ENCODE data around the gene SDK2.

Gene SDK2

GRCh38 chr17:73639932-73640331 is 4.3 kb downstream of the SDK2 start:
- Histone ChIP-seq H3K36me3 (ENCODE audit: control insufficient read depth, low read length) (no peaks in the 10 kb centered on the region), H3K4me3 (ENCODE audit: low read length) (no peak overlapping the region), H4K20me1 (ENCODE audit: control insufficient read depth, insufficient read depth, low read depth, low read length) (no peaks in the 10 kb centered on the region), H3K27me3 (ENCODE audit: control insufficient read depth, low read length) (peaks cover 30% of the 10 kb centered on the region), H3K9me3 (ENCODE audit: control insufficient read depth, insufficient read depth, low read length) (no peaks in the 10 kb centered on the region), H3K27ac (ENCODE audit: low read depth, low read length) (no peak overlapping the region), H3K4me2 (ENCODE audit: low read length) (no peak overlapping the region), H3K4me1 (ENCODE audit: control insufficient read depth, low read length) (peaks cover 19% of the 10 kb centered on the region), H3K9me2 (replicated peaks; ENCODE audit: control insufficient read depth, low read length) (no peaks in the 10 kb centered on the region), H3F3A (ENCODE audit: control insufficient read depth, insufficient read depth) (no peaks in the 10 kb centered on the region), H3K79me2 (ENCODE audit: control insufficient read depth, low read length) (no peaks in the 10 kb centered on the region)
- no peak for TF ChIP-seq EZH2phosphoT487 (IDR thresholded peaks at IDR 0.05; ENCODE audit: borderline replicate concordance, low read length)
- no peak for TF ChIP-seq CTCF (IDR thresholded peaks at IDR 0.05; ENCODE audit: low read depth, low read length, poor library complexity, severe bottlenecking)

GRCh38 chr17:73639322-73639721 is 4.9 kb downstream of the SDK2 start:
- Histone ChIP-seq H3K27ac (ENCODE audit: low read depth, low read length) (no peak overlapping the region), H3K9me3 (ENCODE audit: control insufficient read depth, insufficient read depth, low read length) (no peaks in the 10 kb centered on the region), H3K36me3 (ENCODE audit: control insufficient read depth, low read length) (no peaks in the 10 kb centered on the region), H3K79me2 (ENCODE audit: control insufficient read depth, low read length) (no peaks in the 10 kb centered on the region), H3K4me2 (ENCODE audit: low read length) (no peak overlapping the region), H3K4me1 (ENCODE audit: control insufficient read depth, low read length) (peaks cover 19% of the 10 kb centered on the region), H4K20me1 (ENCODE audit: control insufficient read depth, insufficient read depth, low read depth, low read length) (no peaks in the 10 kb centered on the region), H3K4me3 (ENCODE audit: low read length) (no peak overlapping the region), H3K27me3 (ENCODE audit: control insufficient read depth, low read length) (peaks cover 27% of the 10 kb centered on the region), H3F3A (ENCODE audit: control insufficient read depth, insufficient read depth) (no peaks in the 10 kb centered on the region), H3K9me2 (replicated peaks; ENCODE audit: control insufficient read depth, low read length) (no peaks in the 10 kb centered on the region)
- no peak for TF ChIP-seq CTCF (IDR thresholded peaks at IDR 0.05; ENCODE audit: low read depth, low read length, poor library complexity, severe bottlenecking)
- TF ChIP-seq EZH2phosphoT487 (IDR thresholded peaks at IDR 0.05; ENCODE audit: borderline replicate concordance, low read length): no peak

GRCh38 chr17:73638556-73638955 is 5.7 kb downstream of the SDK2 start:
- Histone ChIP-seq H3K4me1 (ENCODE audit: control insufficient read depth, low read length) (peaks cover 19% of the 10 kb centered on the region), H4K20me1 (ENCODE audit: control insufficient read depth, insufficient read depth, low read depth, low read length) (no peaks in the 10 kb centered on the region), H3K9me2 (replicated peaks; ENCODE audit: control insufficient read depth, low read length) (no peaks in the 10 kb centered on the region), H3K4me3 (ENCODE audit: low read length) (no peak overlapping the region), H3F3A (ENCODE audit: control insufficient read depth, insufficient read depth) (no peaks in the 10 kb centered on the region), H3K36me3 (ENCODE audit: control insufficient read depth, low read length) (no peaks in the 10 kb centered on the region), H3K9me3 (ENCODE audit: control insufficient read depth, insufficient read depth, low read length) (no peaks in the 10 kb centered on the region), H3K79me2 (ENCODE audit: control insufficient read depth, low read length) (no peaks in the 10 kb centered on the region), H3K27ac (ENCODE audit: low read depth, low read length) (no peak overlapping the region), H3K27me3 (ENCODE audit: control insufficient read depth, low read length) (peaks cover 20% of the 10 kb centered on the region), H3K4me2 (ENCODE audit: low read length) (no peak overlapping the region)
- TF ChIP-seq CTCF (IDR thresholded peaks at IDR 0.05; ENCODE audit: low read depth, low read length, poor library complexity, severe bottlenecking) (no peak), EZH2phosphoT487 (IDR thresholded peaks at IDR 0.05; ENCODE audit: borderline replicate concordance, low read length) (no peak)

- H3K27me3 ChIP-seq (ENCODE audit: control insufficient read depth, low read length): peaks cover 13% of the 10 kb centered on the region
- H3K9me3 ChIP-seq (ENCODE audit: control insufficient read depth, insufficient read depth, low read length): no peaks in the 10 kb centered on the region
- H3K4me1 ChIP-seq (ENCODE audit: control insufficient read depth, low read length): peaks cover 17% of the 10 kb centered on the region
- H3K36me3 ChIP-seq (ENCODE audit: control insufficient read depth, low read length): no peaks in the 10 kb centered on the region
- no peaks in the 10 kb centered on the region for H3K79me2 ChIP-seq (ENCODE audit: control insufficient read depth, low read length)
- no peak overlapping the region for H3K27ac ChIP-seq (ENCODE audit: low read depth, low read length)
- no peaks in the 10 kb centered on the region for H3K9me2 ChIP-seq (replicated peaks; ENCODE audit: control insufficient read depth, low read length)
- no peak overlapping the region for H3K4me2 ChIP-seq (ENCODE audit: low read length)
- H3F3A ChIP-seq (ENCODE audit: control insufficient read depth, insufficient read depth): no peaks in the 10 kb centered on the region
- H3K4me3 ChIP-seq (ENCODE audit: low read length): no peak overlapping the region
- TF ChIP-seq CTCF (IDR thresholded peaks at IDR 0.05; ENCODE audit: low read depth, low read length, poor library complexity, severe bottlenecking): no peak
- TF ChIP-seq EZH2phosphoT487 (IDR thresholded peaks at IDR 0.05; ENCODE audit: borderline replicate concordance, low read length): no peak
- no peaks in the 10 kb centered on the region for H4K20me1 ChIP-seq (ENCODE audit: control insufficient read depth, insufficient read depth, low read depth, low read length)
Measured at GRCh38 chr17:73637866-73638265, 6.4 kb downstream of the SDK2 start.

Data from DOHH2 (cell line).